8988T (cell line): Measurements from ENCODE around the gene PRAMEF11.
"Not testable (repeated sequence)": the region's sequence is repeated elsewhere in the genome, so short reads cannot be mapped to it uniquely, and the experiment has no call there.

Source experiments
- DNase-seq: peaks from one replicate; pipeline ENCODE4 v3.0.0; 2011

PRAMEF11 gene

GRCh38 chr1:12831310-12831709, at the start of gene PRAMEF11:
TSS of gene PRAMEF11 (minus strand) at chr1:12831410. CDS start at chr1:12828789, 2,621 bp downstream.
- not testable (repeated sequence) for DNase-seq

GRCh38 chr1:12878453-12878852, 47.2 kb upstream of the PRAMEF11 start:
- DNase-seq: not testable (repeated sequence)

GRCh38 chr1:12863131-12863880, 32.1 kb upstream of the PRAMEF11 start:
- not testable (repeated sequence) for DNase-seq

- DNase-seq: not testable (repeated sequence)
Observed at GRCh38 chr1:12856786-12857185, 25.6 kb upstream of the PRAMEF11 start, which contains the start of gene PRAMEF2. TSS of gene PRAMEF2 (plus strand) at chr1:12857086. CDS start at chr1:12859010, 1,924 bp downstream.

- no peak for DNase-seq
Observed at GRCh38 chr1:12851779-12852178, 20.6 kb upstream of the PRAMEF11 start.

GRCh38 chr1:12848620-12849019, 17.4 kb upstream of the PRAMEF11 start, which contains the start of gene HNRNPCL1:
TSS of gene HNRNPCL1 (minus strand) at chr1:12848720. CDS start at chr1:12848289, 431 bp downstream.
- DNase-seq: not testable (repeated sequence)

GRCh38 chr1:12833251-12833650, 2.0 kb upstream of the PRAMEF11 start:
- not testable (repeated sequence) for DNase-seq

- DNase-seq: not testable (repeated sequence)
Observed at GRCh38 chr1:12819061-12819460, 12.1 kb downstream of the PRAMEF11 start.

GRCh38 chr1:12811409-12811784, 19.8 kb downstream of the PRAMEF11 start:
- DNase-seq: no peak

GRCh38 chr1:12810691-12811408, 20.4 kb downstream of the PRAMEF11 start:
- no peak for DNase-seq

- no peak for DNase-seq
Observed at GRCh38 chr1:12809933-12810332, 21.3 kb downstream of the PRAMEF11 start.

GRCh38 chr1:12799730-12800129, 31.5 kb downstream of the PRAMEF11 start:
- no peak for DNase-seq

- no peak for DNase-seq
Observed at GRCh38 chr1:12798911-12799310, 32.3 kb downstream of the PRAMEF11 start.

GRCh38 chr1:12791097-12791496, 40.1 kb downstream of the PRAMEF11 start, which contains the start of gene PRAMEF1:
TSS of gene PRAMEF1 (plus strand) at chr1:12791397. CDS start at chr1:12793228, 1,831 bp downstream.
- not testable (repeated sequence) for DNase-seq

GRCh38 chr1:12784729-12785128, 46.5 kb downstream of the PRAMEF11 start:
- not testable (repeated sequence) for DNase-seq

GRCh38 chr1:12783783-12784182, 47.4 kb downstream of the PRAMEF11 start:
- not testable (repeated sequence) for DNase-seq

GRCh38 chr1:12781488-12781887, 49.7 kb downstream of the PRAMEF11 start:
- DNase-seq: not testable (repeated sequence)

- DNase-seq: no peak
Observed at GRCh38 chr1:12778907-12779306, 52.3 kb downstream of the PRAMEF11 start.

- no peak for DNase-seq
Observed at GRCh38 chr1:12778061-12778460, 53.1 kb downstream of the PRAMEF11 start.

- DNase-seq: no peak
Observed at GRCh38 chr1:12776801-12777557, 54.2 kb downstream of the PRAMEF11 start.

- DNase-seq: no peak
Observed at GRCh38 chr1:12775443-12775842, 55.8 kb downstream of the PRAMEF11 start.

- no peak for DNase-seq
Observed at GRCh38 chr1:12774801-12775345, 56.3 kb downstream of the PRAMEF11 start.
